ENCODE measurements around the gene PC.
A peak's percentile ranks its signal among the peaks of the same experiment; 100 is the strongest.

Gene PC

DNA sequence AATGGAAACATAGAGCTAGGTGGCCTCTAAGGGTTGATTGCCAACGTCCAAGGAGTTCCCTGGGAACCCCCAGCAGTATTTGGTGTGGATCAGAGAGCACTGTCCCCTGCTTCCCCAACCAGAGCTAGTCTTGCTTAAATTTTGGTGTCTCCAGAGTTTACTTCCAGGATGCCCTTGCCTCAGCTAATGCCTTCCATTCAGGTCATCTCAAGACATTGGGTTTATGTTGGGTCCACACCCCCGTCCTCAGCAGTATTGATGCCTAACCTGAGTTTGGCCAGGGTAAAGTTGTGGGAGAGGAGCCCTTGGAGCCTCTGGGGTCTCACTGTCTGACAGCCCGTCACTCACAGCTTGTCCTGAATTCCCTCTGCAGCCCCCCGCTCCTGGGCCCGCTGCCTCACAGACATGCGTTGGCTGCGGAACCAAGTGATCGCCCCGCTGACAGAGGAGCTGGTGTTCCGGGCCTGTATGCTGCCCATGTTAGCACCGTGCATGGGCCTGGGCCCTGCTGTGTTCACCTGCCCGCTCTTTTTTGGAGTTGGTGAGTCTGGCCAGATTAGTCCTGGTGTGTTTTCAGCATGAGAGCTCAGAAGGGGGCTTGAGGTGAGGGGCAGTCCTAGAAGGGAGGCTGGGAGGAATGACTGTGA lies 113.6 kb downstream of the PC start:
- no peak for DNase-seq (ENCODE audit: low read depth)
- TF ChIP-seq, protein P1, sequence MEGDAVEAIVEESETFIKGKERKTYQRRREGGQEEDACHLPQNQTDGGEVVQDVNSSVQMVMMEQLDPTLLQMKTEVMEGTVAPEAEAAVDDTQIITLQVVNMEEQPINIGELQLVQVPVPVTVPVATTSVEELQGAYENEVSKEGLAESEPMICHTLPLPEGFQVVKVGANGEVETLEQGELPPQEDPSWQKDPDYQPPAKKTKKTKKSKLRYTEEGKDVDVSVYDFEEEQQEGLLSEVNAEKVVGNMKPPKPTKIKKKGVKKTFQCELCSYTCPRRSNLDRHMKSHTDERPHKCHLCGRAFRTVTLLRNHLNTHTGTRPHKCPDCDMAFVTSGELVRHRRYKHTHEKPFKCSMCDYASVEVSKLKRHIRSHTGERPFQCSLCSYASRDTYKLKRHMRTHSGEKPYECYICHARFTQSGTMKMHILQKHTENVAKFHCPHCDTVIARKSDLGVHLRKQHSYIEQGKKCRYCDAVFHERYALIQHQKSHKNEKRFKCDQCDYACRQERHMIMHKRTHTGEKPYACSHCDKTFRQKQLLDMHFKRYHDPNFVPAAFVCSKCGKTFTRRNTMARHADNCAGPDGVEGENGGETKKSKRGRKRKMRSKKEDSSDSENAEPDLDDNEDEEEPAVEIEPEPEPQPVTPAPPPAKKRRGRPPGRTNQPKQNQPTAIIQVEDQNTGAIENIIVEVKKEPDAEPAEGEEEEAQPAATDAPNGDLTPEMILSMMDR (IDR thresholded peaks at IDR 0.05; ENCODE audit: low read length, missing control alignments), result no peak
- peak overlapping the region; percentile 97 for H3K4me3 ChIP-seq (replicated peaks; ENCODE audit: low read depth, low read length)

- DNase-seq (ENCODE audit: low read depth), result no peak
- H3K4me3 ChIP-seq (replicated peaks; ENCODE audit: low read depth, low read length), result peak overlapping the region; percentile 97
- TF ChIP-seq, protein P1 (IDR thresholded peaks at IDR 0.05; ENCODE audit: low read length, missing control alignments), result no peak
These were observed 114.2 kb downstream of the PC start for GRCh38 chr11:66843776-66844495.

DNA sequence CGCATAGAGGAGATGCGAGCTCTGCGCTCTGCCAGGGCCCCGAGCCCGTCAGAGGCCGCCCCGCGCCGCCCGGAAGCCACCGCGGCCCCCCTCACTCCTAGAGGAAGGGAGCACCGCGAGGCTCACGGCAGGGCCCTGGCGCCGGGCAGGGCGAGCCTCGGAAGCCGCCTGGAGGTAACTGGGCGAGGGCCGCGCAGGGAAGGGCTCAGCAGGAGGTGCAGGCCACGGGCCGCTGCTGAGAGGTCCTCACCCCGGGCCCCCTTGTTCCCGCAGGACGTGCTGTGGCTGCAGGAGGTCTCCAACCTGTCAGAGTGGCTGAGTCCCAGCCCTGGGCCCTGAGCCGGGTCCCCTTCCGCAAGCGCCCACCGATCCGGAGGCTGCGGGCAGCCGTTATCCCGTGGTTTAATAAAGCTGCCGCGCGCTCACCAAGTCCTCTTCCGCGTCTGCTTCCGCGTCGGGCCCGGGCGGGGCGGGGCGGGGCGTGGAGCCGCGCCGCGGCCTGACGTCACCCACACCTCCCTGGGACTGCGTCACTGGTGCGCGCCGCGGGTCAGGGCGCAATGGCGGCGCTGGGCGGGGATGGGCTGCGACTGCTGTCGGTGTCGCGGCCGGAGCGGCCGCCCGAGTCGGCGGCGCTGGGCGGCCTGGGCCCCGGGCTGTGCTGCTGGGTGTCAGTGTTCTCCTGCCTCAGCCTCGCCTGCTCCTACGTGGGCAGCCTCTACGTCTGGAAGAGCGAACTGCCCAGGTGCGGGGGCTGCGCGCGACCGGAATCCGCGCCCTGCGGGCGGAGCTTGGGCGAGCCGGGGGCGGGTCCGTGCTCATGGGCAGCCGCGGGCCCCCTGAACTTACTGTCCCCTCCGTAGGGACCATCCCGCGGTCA lies 115.0 kb downstream of the PC start, which contains the start of gene RCE1:
Gene RCE1 (plus strand): TSS at position 546 of the 880 bp plus-strand sequence. CDS start 15 bp downstream, at position 561.
- peak; percentile 90 for DNase-seq (ENCODE audit: low read depth)

DNA sequence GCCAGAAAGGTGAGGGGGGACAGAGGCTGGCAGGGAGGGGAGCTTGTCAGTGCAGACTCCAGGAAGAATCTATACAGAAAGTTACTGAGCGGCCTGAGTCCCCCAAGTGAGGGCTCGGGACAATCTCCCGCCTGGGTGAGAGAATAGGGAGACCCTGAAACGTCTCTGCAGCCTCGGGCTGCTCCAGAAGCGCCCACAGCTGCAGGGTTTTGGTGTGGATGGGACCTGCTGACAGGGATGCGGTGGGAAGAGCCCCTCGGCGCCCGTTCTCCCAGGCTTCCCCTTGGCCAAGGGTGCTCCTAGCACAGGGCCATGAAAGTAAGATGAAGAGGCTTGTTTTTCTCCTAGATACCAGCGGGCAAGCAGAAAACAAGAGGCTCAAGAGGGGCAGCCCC lies 115.7 kb downstream of the PC start:
- no peak for DNase-seq (ENCODE audit: low read depth)
- TF ChIP-seq, protein P1 (IDR thresholded peaks at IDR 0.05; ENCODE audit: low read length, missing control alignments), result no peak
- H3K4me3 ChIP-seq (replicated peaks; ENCODE audit: low read depth, low read length), result peak overlapping the region; percentile 97

More for the DNA sequence above, 115.0 kb downstream of the PC start, which contains the start of gene RCE1:
- H3K4me3 ChIP-seq (replicated peaks; ENCODE audit: low read depth, low read length), result peak within 1 kb of the TSS; percentile 97
- TF ChIP-seq, protein P1 (IDR thresholded peaks at IDR 0.05; ENCODE audit: low read length, missing control alignments), result no peak

DNA sequence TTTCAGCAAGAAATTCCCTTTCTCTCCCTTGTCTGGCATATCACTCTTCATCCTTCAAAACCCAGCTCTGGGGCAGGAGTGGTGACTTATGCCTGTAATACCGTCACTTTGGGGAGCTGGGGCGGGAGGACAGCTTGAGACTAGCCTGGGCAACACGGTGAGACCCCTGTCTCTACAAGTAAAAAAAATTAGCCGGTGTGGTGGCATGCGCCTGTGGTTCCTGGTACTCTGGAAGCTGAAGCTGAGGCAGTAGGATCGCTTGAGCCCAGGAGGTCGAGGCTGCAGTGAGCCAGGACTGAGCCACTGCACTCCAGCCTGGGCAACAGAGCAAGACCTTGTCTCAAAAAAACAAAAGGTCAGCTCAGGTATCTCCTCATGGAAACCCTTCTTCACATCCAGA lies 116.3 kb downstream of the PC start:
- peak overlapping the region; percentile 97 for H3K4me3 ChIP-seq (replicated peaks; ENCODE audit: low read depth, low read length)
- TF ChIP-seq, protein P1 (IDR thresholded peaks at IDR 0.05; ENCODE audit: low read length, missing control alignments), result no peak
- no peak for DNase-seq (ENCODE audit: low read depth)

DNA sequence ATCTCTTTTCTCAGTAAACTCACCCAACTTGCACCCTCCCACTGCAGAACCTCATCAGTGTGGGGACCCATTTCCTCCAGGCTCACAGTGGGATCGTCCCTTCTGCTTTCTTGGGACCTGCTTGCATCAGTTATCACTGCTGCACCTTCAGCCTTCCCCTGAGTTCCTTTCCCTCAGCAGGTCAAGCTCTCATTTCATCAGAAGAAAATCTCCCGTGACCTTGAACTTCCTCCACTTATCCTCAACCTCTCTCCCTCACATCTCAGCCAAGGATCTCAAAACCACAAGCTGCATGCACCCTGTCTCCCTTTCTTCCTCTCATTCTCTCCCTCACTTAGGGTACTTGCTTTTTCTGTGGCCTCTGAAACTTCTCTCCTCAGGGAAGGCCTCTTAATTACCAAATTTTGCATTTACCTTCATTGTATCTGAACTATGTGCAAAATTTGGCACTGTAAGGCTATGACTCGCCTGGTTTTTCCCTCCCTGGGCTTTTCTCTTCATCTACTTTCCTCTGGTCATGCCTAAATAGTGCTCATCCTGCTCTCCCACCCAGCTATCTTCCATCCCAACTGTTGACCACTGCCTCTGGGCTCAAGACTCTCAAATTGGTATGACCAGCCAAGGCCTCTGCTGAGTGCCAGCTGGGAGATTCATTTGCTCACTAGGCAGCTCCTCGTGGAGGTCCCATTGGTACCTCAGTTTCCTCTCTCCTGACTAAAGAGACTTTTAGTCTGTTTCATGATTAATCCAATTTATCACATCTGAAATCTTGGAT lies 117.7 kb downstream of the PC start:
- no peak for DNase-seq (ENCODE audit: low read depth)
- H3K4me3 ChIP-seq (replicated peaks; ENCODE audit: low read depth, low read length), result no peak overlapping the region
- TF ChIP-seq, protein P1 (IDR thresholded peaks at IDR 0.05; ENCODE audit: low read length, missing control alignments), result no peak

Measured in fibroblast of pulmonary artery (primary cell).